Activated naive CD4-positive, alpha-beta T cell treated with anti-CD3 and anti-CD28 coated beads, Interleukin-2, amount 10 ng/mL, durations not matched to agents 7 days and 5 days (primary cell): ENCODE measurements around the gene NPAS1.
A peak's percentile ranks its signal among the peaks of the same experiment; 100 is the strongest.
"Not testable (repeated sequence)": the region's sequence is repeated elsewhere in the genome, so short reads cannot be mapped to it uniquely, and the experiment has no call there.

Experiments
- CTCF ChIA-PET: fragments of 350-600 bp; sonication (Branson Sonifier 250); formaldehyde crosslinking; loops from one replicate; lab custom pipeline; 2021; ENCODE audit warnings: antibody characterized with exemption; lab: Charles Lee
- DNase-seq: peaks from one replicate; pipeline ENCODE4 v3.0.0-alpha.2; 2020
- H3K27ac Mint-ChIP-seq: one replicate; pipeline ENCODE4 v1.8.0; 2021; ENCODE audit warnings: mild to moderate bottlenecking, moderate library complexity, mixed read lengths
- H3K27me3 Mint-ChIP-seq: one replicate; pipeline ENCODE4 v1.8.0; 2021; ENCODE audit warnings: mild to moderate bottlenecking, mixed read lengths
- H3K36me3 Mint-ChIP-seq: one replicate; pipeline ENCODE4 v1.8.0; 2021; ENCODE audit warnings: mixed read lengths
- H3K4me1 Mint-ChIP-seq: one replicate; pipeline ENCODE4 v1.8.0; 2021; ENCODE audit warnings: mixed read lengths
- H3K4me3 Mint-ChIP-seq: one replicate; pipeline ENCODE4 v1.8.0; 2021; ENCODE audit warnings: mild to moderate bottlenecking, moderate library complexity, mixed read lengths
- H3K9me3 Mint-ChIP-seq: one replicate; pipeline ENCODE4 v1.8.0; 2021; ENCODE audit warnings: mixed read lengths

Gene NPAS1

DNA sequence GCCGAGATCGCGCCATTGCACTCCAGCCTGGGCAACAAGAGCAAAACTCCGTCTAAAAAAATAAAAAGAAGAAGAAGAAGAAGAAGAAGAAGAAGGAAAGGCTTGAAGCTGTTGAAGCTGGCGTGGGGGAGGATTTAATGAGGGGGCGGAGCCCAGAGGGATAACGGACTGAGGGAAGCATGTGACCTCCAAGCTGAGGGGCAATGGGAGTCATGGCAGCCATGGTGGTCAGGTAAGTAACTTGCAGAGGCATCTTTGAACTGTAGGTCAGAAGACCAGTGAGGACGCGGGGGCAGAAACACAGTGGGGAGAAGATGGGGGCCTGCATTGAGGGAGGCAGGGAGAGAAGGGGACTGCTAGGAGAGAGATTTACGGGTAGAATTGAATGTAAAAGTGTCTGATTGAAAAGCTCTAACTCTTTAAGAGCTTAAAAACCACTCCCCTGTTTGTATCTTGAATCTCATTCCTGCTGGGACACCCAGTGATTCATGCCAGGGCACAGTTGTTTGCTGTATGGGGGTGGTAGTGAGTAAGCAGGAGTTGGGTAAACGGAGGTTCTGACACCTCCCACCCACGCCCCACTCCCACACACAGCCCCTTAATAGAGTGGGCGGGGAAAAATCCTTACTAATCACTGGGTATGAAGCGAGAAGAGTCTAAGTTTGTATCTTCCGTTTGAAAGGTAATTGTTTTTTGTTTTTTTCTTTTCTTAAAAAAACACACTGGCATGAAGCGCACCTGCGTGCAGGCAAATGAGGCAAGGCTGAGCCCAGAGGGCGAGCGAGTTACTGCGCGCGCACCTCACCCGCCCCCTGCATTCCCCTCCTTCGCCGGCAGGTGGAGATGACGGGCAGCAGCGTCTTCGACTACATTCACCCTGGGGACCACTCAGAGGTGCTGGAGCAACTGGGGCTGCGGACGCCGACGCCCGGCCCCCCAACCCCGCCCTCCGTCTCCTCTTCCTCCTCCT is 15.8 kb downstream of the NPAS1 start:
- Mint-ChIP-seq H3K36me3 (no peaks in the 10 kb centered on the region), H3K4me1 (peaks cover 20% of the 10 kb centered on the region), H3K4me3 (peak overlapping the region; percentile 79), H3K27me3 (peaks cover 54% of the 10 kb centered on the region), H3K9me3 (no peaks in the 10 kb centered on the region), H3K27ac (peak overlapping the region; percentile 78)
- CTCF ChIA-PET: interaction anchor here (0.6 to 1.8 kb wide), 15 partner anchors 9 to 212 kb away, joined by 3 to 8 read pairs (median 4); partner anchors contain the start of gene TMEM160
- peak; percentile 96 for DNase-seq

DNA sequence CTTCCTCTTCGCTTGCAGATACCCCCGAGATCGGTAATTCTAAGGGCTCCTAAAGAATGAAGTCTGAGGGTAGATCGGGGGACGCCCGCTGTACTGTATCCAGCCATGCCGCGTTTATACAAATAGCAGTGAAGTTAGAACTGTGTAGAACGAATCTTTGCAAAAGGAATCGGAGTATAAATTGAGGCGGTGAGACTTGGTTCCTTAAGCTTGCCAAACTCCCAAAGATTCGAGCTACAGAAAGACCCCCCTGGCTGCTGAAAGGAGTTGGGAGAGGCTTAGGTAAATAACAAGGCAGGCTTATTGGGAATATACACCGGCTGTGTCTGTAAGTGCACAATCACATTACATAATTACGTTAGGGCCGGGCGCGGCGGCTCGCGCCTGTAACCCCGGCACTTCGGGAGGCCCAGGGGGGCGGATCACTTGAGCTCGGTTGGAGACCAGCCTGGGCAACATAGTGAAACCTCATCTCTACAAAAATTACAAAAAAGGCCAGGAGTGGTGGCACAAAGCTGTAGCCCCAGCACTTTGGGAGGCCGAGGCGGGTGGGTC is 16.5 kb downstream of the NPAS1 start:
- Mint-ChIP-seq H3K4me3 (peak overlapping the region; percentile 79), H3K4me1 (peaks cover 20% of the 10 kb centered on the region), H3K27me3 (peaks cover 46% of the 10 kb centered on the region), H3K27ac (peak overlapping the region; percentile 78), H3K9me3 (no peaks in the 10 kb centered on the region), H3K36me3 (no peaks in the 10 kb centered on the region)
- peak; percentile 48 for DNase-seq
- CTCF ChIA-PET: interaction anchor here (0.6 to 1.8 kb wide), 15 partner anchors 9 to 211 kb away, joined by 3 to 7 read pairs (median 4); partner anchors contain the start of gene TMEM160

DNA sequence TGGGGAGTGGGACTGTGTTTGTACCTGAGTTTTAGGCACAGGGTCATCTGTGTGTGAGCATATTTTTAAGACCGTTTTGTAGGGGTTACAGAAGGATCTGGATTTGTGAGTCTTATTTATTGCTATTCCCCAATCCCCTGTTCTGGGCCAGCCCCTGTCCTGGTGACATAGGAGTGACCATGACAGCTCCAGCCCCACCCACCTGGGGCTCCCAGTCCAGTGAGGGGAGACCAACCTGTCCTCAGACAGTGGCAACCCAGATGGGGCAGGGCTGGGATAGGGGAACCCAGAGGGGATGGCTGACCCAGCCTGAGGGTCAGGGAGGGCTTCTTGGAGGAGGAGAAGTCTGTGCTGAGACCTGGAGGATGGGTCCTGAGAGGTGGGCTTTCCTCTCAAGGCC is 18.1 kb downstream of the NPAS1 start:
- no peak for DNase-seq
- peaks cover 17% of the 10 kb centered on the region for H3K4me1 Mint-ChIP-seq
- no peak overlapping the region for H3K4me3 Mint-ChIP-seq
- CTCF ChIA-PET: interaction anchor here (0.6 to 1.5 kb wide), 4 partner anchors 16 to 108 kb away, joined by 3 to 6 read pairs (median 4); no protein-coding TSS in a partner anchor
- H3K36me3 Mint-ChIP-seq: no peaks in the 10 kb centered on the region
- no peaks in the 10 kb centered on the region for H3K9me3 Mint-ChIP-seq
- H3K27me3 Mint-ChIP-seq: peaks cover 30% of the 10 kb centered on the region
- no peak overlapping the region for H3K27ac Mint-ChIP-seq

DNA sequence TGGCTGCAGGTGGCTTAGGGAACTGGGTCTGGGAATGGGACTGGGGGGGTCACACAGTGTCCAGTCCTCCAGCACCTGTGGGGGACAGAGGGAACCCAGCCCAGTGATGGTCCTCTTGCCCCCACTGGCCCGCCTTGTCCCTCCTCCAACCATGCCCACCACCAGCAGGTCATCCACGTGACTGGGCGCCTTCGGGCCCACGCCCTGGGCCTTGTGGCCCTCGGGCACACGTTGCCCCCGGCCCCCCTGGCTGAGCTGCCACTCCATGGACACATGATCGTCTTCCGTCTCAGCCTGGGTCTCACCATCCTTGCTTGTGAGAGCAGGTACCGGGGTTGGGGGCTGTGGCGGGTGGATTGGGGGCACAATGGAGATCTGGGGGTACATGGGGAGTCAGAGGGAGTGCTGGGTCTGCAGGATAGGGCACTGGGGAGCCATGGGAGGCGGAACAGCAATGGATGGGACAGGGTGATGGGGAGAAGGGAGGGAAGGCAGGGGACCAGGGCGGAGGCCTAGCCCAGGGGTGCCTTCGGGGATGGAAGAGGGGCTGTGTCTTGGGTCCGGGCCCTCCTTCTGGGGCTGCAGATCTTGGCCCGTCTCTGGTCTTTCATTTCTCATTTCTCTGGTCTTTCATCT is 19.7 kb downstream of the NPAS1 start:
- Mint-ChIP-seq H3K27ac (no peak overlapping the region), H3K4me3 (no peak overlapping the region)
- CTCF ChIA-PET: interaction anchor here (1.3 kb wide), 1 partner anchor 26 kb away, joined by 3 read pairs; no protein-coding TSS in a partner anchor

DNA sequence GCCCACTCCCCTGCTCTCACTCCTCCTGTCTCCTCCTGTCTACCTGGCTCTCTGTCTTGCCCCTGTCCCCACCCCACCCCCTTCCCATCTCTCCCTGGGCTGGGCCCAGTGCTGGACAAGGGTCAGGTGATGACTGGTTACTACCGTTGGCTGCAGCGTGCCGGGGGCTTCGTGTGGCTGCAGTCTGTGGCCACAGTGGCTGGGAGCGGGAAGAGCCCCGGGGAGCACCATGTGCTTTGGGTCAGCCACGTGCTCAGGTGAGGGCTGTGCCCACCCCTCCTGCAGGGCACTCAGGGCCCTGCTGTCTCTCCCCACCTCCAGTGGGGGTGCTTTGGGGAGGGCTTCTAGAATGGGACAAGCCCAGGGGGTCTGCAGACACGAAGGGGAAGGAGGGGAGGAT is 21.2 kb downstream of the NPAS1 start:
- CTCF ChIA-PET: interaction anchor here (1.3 kb wide), 1 partner anchor 28 kb away, joined by 3 read pairs; no protein-coding TSS in a partner anchor
- no peaks in the 10 kb centered on the region for H3K9me3 Mint-ChIP-seq
- H3K4me1 Mint-ChIP-seq: peaks cover 5% of the 10 kb centered on the region
- no peak overlapping the region for H3K4me3 Mint-ChIP-seq
- H3K36me3 Mint-ChIP-seq: no peaks in the 10 kb centered on the region
- DNase-seq: no peak
- H3K27me3 Mint-ChIP-seq: peaks cover under 1% of the 10 kb centered on the region
- no peak overlapping the region for H3K27ac Mint-ChIP-seq

More for the DNA sequence above, 19.7 kb downstream of the NPAS1 start:
- Mint-ChIP-seq H3K27me3 (peaks cover 16% of the 10 kb centered on the region), H3K4me1 (peaks cover 15% of the 10 kb centered on the region), H3K9me3 (no peaks in the 10 kb centered on the region), H3K36me3 (no peaks in the 10 kb centered on the region)
- DNase-seq: no peak

DNA sequence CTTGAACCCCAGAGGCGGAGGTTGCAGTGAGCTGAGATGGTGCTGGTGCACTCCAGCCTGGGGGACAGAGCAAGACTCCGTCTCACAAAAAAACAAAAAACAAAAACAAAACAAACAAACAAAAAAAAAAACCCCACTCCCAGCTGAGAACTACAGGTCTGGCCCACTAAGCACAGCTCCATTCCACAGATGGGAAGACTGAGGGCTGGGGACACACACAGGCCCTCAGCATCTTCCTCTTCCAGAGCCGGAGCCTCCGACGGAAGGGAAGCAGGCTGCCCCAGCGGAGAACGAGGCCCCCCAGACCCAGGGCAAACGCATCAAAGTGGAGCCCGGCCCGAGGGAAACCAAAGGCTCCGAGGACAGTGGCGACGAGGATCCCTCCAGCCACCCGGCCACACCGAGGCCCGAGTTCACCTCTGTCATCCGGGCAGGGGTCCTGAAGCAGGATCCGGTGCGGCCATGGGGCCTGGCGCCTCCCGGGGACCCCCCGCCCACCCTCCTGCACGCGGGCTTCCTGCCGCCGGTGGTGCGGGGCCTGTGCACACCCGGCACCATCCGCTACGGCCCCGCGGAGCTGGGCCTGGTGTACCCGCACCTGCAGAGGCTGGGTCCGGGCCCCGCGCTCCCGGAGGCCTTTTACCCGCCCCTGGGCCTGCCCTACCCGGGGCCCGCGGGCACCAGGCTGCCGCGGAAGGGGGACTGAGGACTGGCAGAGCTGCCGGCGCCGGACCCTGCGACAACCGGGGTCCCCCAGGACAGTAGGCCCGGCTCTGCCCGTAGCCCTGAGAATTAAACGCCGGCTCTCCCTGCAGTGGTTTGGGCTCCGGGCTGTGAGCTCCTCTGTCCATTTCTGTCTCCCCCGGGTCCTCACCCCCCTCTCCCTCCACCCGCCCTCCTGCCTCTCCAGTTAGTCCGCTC is 25.6 kb downstream of the NPAS1 start:
- no peaks in the 10 kb centered on the region for H3K27me3 Mint-ChIP-seq
- H3K36me3 Mint-ChIP-seq: peaks cover 3% of the 10 kb centered on the region
- peaks cover 27% of the 10 kb centered on the region for H3K4me1 Mint-ChIP-seq
- no peaks in the 10 kb centered on the region for H3K9me3 Mint-ChIP-seq
- CTCF ChIA-PET: interaction anchor here (1.1 to 1.9 kb wide), 2 partner anchors 9 to 32 kb away, joined by 7 to 8 read pairs; no protein-coding TSS in a partner anchor
- H3K27ac Mint-ChIP-seq: no peak overlapping the region
- no peak overlapping the region for H3K4me3 Mint-ChIP-seq
- no peak for DNase-seq

DNA sequence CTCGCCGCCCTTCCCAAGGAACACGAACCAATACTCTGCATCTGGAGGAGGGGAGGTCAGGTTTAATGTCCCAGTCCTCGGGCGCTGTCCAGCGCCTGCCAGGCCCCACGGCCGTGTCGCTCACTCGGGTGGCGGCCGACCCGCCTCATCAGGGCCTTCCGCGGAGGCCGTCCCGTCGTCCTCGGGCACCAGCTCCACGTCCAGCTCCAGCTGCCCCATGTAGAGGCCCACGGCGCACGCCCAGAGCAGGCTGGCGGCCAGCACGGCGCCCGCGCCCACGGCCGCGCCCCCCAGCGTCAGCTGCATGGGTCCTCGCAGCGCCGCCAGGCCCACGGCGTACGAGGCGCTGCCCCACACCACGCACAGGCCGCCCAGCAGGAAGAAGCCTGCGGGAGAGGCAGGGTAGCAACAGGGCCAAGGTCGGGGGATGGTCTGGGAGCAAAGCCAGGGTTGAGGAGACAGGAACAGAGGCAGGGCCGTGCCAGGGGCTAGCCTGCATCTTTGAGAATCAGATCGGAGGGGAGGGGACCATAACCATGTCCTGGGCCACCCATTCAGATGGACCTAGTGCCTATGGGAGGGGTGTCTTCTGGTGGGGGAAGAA is 26.3 kb downstream of the NPAS1 start:
- Mint-ChIP-seq H3K27me3 (no peaks in the 10 kb centered on the region), H3K36me3 (peaks cover 3% of the 10 kb centered on the region), H3K9me3 (no peaks in the 10 kb centered on the region), H3K4me1 (peaks cover 27% of the 10 kb centered on the region), H3K27ac (no peak overlapping the region), H3K4me3 (no peak overlapping the region)
- DNase-seq: no peak
- CTCF ChIA-PET: no interaction called here

DNA sequence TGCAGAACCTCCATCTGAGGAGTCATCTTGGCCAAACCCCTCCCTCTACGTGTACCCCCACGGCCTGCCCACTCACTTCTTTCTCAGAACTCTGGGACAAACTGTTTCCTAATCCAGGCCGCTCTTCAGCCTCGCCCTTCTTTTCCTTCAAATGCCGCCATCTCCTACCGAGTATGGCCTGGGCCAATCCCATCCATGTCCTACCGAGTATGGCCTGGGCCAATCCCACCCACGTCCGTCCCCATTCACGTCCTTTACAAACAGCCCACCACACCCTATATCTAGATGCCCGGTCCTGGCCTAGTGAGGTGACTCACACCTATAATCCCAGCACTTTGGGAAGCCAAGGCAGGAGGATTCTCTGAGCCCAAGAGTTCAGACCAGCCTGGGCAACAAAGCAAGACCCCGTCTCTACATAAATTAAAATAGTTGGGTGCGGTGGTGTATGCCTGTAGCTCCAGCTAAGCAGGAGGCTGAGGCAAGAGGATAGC is 27.7 kb downstream of the NPAS1 start:
- Mint-ChIP-seq H3K27me3 (no peaks in the 10 kb centered on the region), H3K27ac (peak overlapping the region; percentile 92), H3K4me1 (peaks cover 27% of the 10 kb centered on the region), H3K4me3 (peak overlapping the region; percentile 88), H3K36me3 (peaks cover 3% of the 10 kb centered on the region), H3K9me3 (no peaks in the 10 kb centered on the region)
- CTCF ChIA-PET: interaction anchor here (0.8 to 1.5 kb wide), 2 partner anchors 11 to 33 kb away, joined by 3 to 5 read pairs; no protein-coding TSS in a partner anchor
- DNase-seq: no peak

DNA sequence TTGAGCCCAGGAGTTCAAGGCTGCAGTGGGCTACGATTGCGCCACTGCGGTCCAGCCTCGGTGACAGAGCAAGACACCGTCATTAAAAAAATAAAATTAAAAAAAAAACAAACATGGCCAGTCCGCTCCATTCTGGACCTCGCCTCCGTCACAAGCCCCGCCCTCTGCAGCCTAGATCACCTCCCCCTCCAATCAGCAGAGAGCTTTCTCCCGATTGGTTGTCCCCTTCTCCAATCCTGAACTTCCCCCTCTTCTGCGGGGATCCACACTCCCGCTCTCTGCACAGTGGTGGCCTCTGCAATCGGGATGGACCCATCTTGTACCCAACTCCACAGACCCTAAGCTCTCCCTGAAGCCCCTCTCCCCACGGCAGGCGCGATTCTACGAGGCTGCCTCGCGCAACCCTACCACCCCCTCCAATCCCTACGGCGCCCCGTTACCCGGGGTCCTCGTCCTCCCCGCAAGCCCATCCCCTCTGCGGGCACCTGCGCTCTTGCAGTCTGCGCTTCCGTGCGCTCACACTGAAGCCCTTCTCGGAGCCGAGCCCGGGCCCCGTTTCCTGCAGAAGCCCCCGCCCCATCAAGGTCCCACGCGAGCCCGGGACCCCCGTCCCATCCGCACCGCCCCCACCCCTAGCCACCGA is 28.2 kb downstream of the NPAS1 start:
- peak; percentile 89 for DNase-seq
- Mint-ChIP-seq H3K9me3 (no peaks in the 10 kb centered on the region), H3K4me3 (peak overlapping the region; percentile 88), H3K36me3 (peaks cover 3% of the 10 kb centered on the region), H3K27me3 (peaks cover 2% of the 10 kb centered on the region), H3K4me1 (peaks cover 27% of the 10 kb centered on the region), H3K27ac (peak overlapping the region; percentile 92)
- CTCF ChIA-PET: interaction anchor here (0.7 to 1.5 kb wide), 3 partner anchors 11 to 33 kb away, joined by 3 to 5 read pairs (median 3); no protein-coding TSS in a partner anchor

DNA sequence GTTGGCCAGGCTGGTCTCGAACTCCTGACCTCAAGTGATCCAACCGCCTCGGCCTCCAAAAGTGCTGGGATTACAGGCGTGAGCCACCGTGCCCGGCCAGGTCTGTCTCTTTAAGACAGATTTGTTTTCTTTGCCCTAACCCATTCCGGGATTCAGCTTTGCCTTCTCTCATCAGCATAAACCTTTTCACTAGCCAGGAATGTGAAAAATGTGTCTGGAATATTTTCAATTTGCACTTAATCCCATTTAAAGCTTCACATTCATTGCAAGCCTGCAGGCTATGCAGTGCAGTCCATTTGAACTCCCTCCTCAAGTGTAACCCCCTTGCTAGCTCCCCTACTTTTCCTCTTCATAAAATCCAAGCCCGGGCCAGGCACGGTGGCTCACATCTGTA is 29.7 kb downstream of the NPAS1 start:
- Mint-ChIP-seq H3K4me3 (peak overlapping the region; percentile 95), H3K27me3 (peaks cover 10% of the 10 kb centered on the region), H3K27ac (peak overlapping the region; percentile 93), H3K36me3 (peaks cover 3% of the 10 kb centered on the region), H3K9me3 (no peaks in the 10 kb centered on the region), H3K4me1 (peaks cover 27% of the 10 kb centered on the region)
- no peak for DNase-seq
- CTCF ChIA-PET: no interaction called here

DNA sequence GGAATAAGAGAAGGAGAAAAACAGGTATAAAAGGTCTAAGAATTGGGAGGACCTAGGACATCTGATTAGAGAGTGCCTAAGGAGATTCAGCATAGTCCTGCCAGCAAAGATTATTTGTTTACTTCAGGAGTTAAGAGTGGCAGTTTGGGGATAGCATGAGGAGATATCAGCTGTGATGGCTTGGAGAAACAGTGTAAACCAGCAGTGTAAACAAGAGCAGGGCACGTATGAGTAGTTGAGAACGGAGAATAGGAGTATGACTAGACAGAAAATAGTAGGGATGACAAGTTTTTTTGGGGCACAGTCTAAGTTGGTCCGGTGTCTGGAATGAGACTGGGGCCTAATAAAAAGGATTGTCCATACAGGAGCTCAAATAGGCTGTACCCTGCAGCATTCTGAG is 30.9 kb downstream of the NPAS1 start:
- Mint-ChIP-seq H3K27me3 (peaks cover 16% of the 10 kb centered on the region), H3K4me1 (peaks cover 27% of the 10 kb centered on the region)
- CTCF ChIA-PET, DNase-seq, H3K27ac Mint-ChIP-seq, H3K36me3 Mint-ChIP-seq, H3K9me3 Mint-ChIP-seq, H3K4me3 Mint-ChIP-seq: not testable (repeated sequence)

DNA sequence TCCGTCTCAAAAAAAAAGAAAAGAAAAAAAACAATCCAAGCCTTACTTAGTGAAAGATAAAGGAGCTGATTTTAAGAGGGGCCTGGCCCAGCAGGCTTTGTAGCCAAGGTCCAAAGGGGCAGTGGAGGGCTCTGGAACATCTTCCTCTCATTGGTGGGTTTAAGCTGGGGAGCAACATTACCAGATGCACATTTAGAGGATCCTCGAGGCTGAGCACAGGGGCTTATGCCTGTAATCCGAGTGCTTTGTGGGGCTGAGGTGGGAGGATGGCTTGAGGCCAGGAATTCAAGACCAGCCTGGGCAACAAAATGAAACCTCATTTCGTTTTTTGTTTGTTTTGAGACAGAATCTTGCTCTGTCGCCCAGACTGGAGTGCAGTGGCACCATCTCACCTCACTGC is 36.8 kb downstream of the NPAS1 start:
- no peak for DNase-seq
- no peak overlapping the region for H3K27ac Mint-ChIP-seq

More for the DNA sequence above, 36.8 kb downstream of the NPAS1 start:
- no peak overlapping the region for H3K4me3 Mint-ChIP-seq
- no peaks in the 10 kb centered on the region for H3K9me3 Mint-ChIP-seq
- no peaks in the 10 kb centered on the region for H3K36me3 Mint-ChIP-seq
- H3K27me3 Mint-ChIP-seq: peaks cover 33% of the 10 kb centered on the region
- CTCF ChIA-PET: interaction anchor here (0.9 to 1.6 kb wide), 3 partner anchors 23 to 191 kb away, joined by 3 to 5 read pairs (median 3); no protein-coding TSS in a partner anchor
- no peaks in the 10 kb centered on the region for H3K4me1 Mint-ChIP-seq
